K562 (cell line): ENCODE results near the gene HSD11B1. TPM values are rescaled to one million over a fixed set of nuclear protein-coding genes. Genes with fewer than 3 reads are reported as not detected.
A peak's percentile ranks its signal among the peaks of the same experiment; 100 is the strongest.

Experiments
- ATAC-seq: fragments of 200-7000 bp; cut with Tn5 transposase; 3 replicates; pipeline ENCODE4 v1.9.1; 2020; ENCODE audit warnings: moderate library complexity
- BruUV-seq: library from RNA; stranded (reverse); fragments of 400-500 nt; replicated peaks from 2 replicates; lab custom pipeline; 2021; lab: Mats Ljungman, UMichigan
- CTCF ChIA-PET: fragments of 300-600 bp; formaldehyde crosslinking; extraction: SDS; loops from one replicate; lab custom pipeline; 2021; ENCODE audit warnings: low intra/inter-chr PET ratio; lab: Yijun Ruan, JAX
- POLR2A ChIA-PET: fragments of 300-600, 350-650 bp; sonication (Branson Sonifier 250); formaldehyde crosslinking; extraction: SDS; loops from one replicate; lab custom pipeline; 2021; ENCODE audit warnings: antibody characterized with exemption, inconsistent platforms; lab: Yijun Ruan, JAX
- DNase-seq, 4 experiments: peaks; one replicate each; pipeline versions ENCODE4 v3.0.0 to v3.0.0-alpha.2; 2011 to 2018; ENCODE audit warnings: low spot score in 3 of 4, mixed read lengths in 3 of 4; ENCODE audit errors: extremely low read depth in 1 of 4
- FAIRE-seq: peaks from 2 replicates; lab custom pipeline; 2011; peaks lifted over from hg19 to GRCh38; lab: Jason Lieb, UNC
- H2AFZ ChIP-seq: 2 replicates; pipeline ENCODE4 v1.6.0; 2011; ENCODE audit warnings: low read depth, low read length, control low read depth, inconsistent platforms
- H3K27ac ChIP-seq: fragments of 200-600 bp; 3 replicates; pipeline ENCODE4 v1.8.0; 2011; ENCODE audit warnings: low read depth, mild to moderate bottlenecking, control low read depth, inconsistent platforms, low read length, moderate library complexity, mixed read lengths; ENCODE audit errors: extremely low read depth
- H3K27me3 ChIP-seq, 2 experiments: fragments of 300-600 bp in 1 of 2; 2 replicates in 1 of 2; 3 replicates in 1 of 2; pipeline versions ENCODE4 v1.6.0 to v1.8.0; 2011; ENCODE audit warnings: inconsistent platforms in 2 of 2, low read length in 2 of 2, mild to moderate bottlenecking in 1 of 2, mixed read lengths in 1 of 2, moderate library complexity in 1 of 2; ENCODE audit not compliant: control insufficient read depth in 2 of 2, insufficient read depth in 2 of 2
- H3K36me3 ChIP-seq: fragments of 300-600 bp; 3 replicates; pipeline ENCODE4 v1.8.0; 2011; ENCODE audit warnings: mild to moderate bottlenecking, low read length, inconsistent platforms; ENCODE audit not compliant: control insufficient read depth, insufficient read depth
- H3K4me1 ChIP-seq, 2 experiments: fragments of 200-600 bp in 1 of 2; replicated peaks in 1 of 2; 2 replicates in 1 of 2; 3 replicates in 1 of 2; pipeline versions ENCODE4 v1.5.1 to v1.8.0; 2011; ENCODE audit warnings: inconsistent platforms in 2 of 2, low read length in 2 of 2, mild to moderate bottlenecking in 1 of 2, mixed read lengths in 1 of 2, moderate library complexity in 1 of 2; ENCODE audit not compliant: control insufficient read depth in 2 of 2, insufficient read depth in 2 of 2
- H3K4me2 ChIP-seq: 2 replicates; pipeline ENCODE4 v1.6.1; 2011; ENCODE audit warnings: low read length, control low read depth, inconsistent platforms, mixed read lengths; ENCODE audit not compliant: insufficient read depth
- H3K4me3 ChIP-seq: fragments of 200-600 bp; sonication (generic), shearing (Covaris generic); 2 replicates; pipeline ENCODE4 v1.5.1; 2016; ENCODE audit warnings: control low read depth, inconsistent platforms
- H3K79me2 ChIP-seq: fragments of 200-600 bp; 3 replicates; pipeline ENCODE4 v1.8.0; 2011; ENCODE audit warnings: low read length, inconsistent platforms; ENCODE audit not compliant: control insufficient read depth, insufficient read depth
- H3K9ac ChIP-seq, 2 experiments: 2 replicates each; pipeline versions ENCODE4 v1.6.0 to v1.6.1; 2011; ENCODE audit warnings: low read depth in 2 of 2, low read length in 2 of 2, control low read depth in 1 of 2, inconsistent platforms in 1 of 2, mild to moderate bottlenecking in 1 of 2, mixed read lengths in 1 of 2; ENCODE audit not compliant: insufficient read depth in 1 of 2
- H3K9me1 ChIP-seq: one replicate; pipeline ENCODE4 v1.6.0; 2011; ENCODE audit warnings: inconsistent platforms, mild to moderate bottlenecking, low read length, moderate library complexity; ENCODE audit not compliant: control insufficient read depth, insufficient read depth
- H3K9me3 ChIP-seq: replicated peaks from 2 replicates; pipeline ENCODE4 v1.5.1; 2011; ENCODE audit warnings: low read depth, low read length, inconsistent platforms; ENCODE audit not compliant: control insufficient read depth, insufficient read depth
- H4K20me1 ChIP-seq: replicated peaks from 2 replicates; pipeline ENCODE4 v1.6.1; 2011; ENCODE audit warnings: low read length, inconsistent platforms, mixed read lengths; ENCODE audit not compliant: control insufficient read depth, insufficient read depth
- ETS2 ChIP-seq: IDR thresholded peaks from 2 replicates; pipeline ENCODE4 v1.6.1; 2016; ENCODE audit warnings: borderline replicate concordance, missing genetic modification characterization, mild to moderate bottlenecking, moderate library complexity, missing compliant biosample characterization; ENCODE audit not compliant: poor library complexity, severe bottlenecking
- ETV6 ChIP-seq, 3 experiments: fragments of 150-350 bp in 1 of 3; sonication (generic) in 1 of 3; formaldehyde crosslinking in 1 of 3; IDR thresholded peaks; 2 replicates each; pipeline versions ENCODE4 v1.6.1 to v1.8.0; 2014 to 2022; ENCODE audit warnings: borderline replicate concordance in 2 of 3, low read depth in 2 of 3, antibody characterized with exemption in 1 of 3, low read length in 1 of 3, mild to moderate bottlenecking in 1 of 3, missing genetic modification reagents in 1 of 3
- HMGN3 ChIP-seq: IDR thresholded peaks from 2 replicates; pipeline ENCODE4 v1.6.1; 2011; ENCODE audit warnings: borderline replicate concordance, low read depth, mild to moderate bottlenecking, mixed read lengths, low read length; ENCODE audit not compliant: insufficient read length; ENCODE audit errors: extremely low read depth
- SMAD3 ChIP-seq: fragments of 450-650 bp; formaldehyde crosslinking; conservative IDR thresholded peaks from 2 replicates; pipeline ENCODE4 v1.4.0; 2020; ENCODE audit warnings: mild to moderate bottlenecking
- SNIP1 ChIP-seq: fragments of 450-650 bp; IDR thresholded peaks from 2 replicates; pipeline ENCODE4 v1.7.1; 2017; ENCODE audit warnings: low read depth, mild to moderate bottlenecking
- ZC3H8 ChIP-seq: fragments of 450-650 bp; IDR thresholded peaks from 2 replicates; pipeline ENCODE4 v1.6.1; 2017
- ZNF3 ChIP-seq: fragments of 250-450 bp; sonication (Bioruptor Pico); IDR thresholded peaks from 2 replicates; pipeline ENCODE4 v1.5.0; 2021; ENCODE audit warnings: mild to moderate bottlenecking, moderate library complexity
- ZNF436 ChIP-seq: fragments of 250-450, 450-650 bp; sonication (Bioruptor Pico); formaldehyde crosslinking; IDR thresholded peaks from 2 replicates; pipeline ENCODE4 v1.7.0; 2020; ENCODE audit warnings: mild to moderate bottlenecking
- WGBS: fragments of 100-300 bp; shearing (Covaris generic); methylation state at CpG from one replicate; pipeline ENCODE4 v1.1.6; 2016; ENCODE audit warnings: low coverage, mixed read lengths; ENCODE audit not compliant: insufficient coverage; ENCODE audit errors: missing lambda C conversion rate; 5-methylcytosine and 5-hydroxymethylcytosine counted together
- in situ Hi-C: fragments of 300-500 bp; cut with MboI; formaldehyde crosslinking; loops from 4 replicates; pipeline ENCODE4 v1.15.0; 2018; ENCODE audit warnings: inconsistent platforms, mixed read lengths
- intact Hi-C: fragments of 100-400 bp; cut with micrococcal nuclease; formaldehyde crosslinking; loops from 2 replicates; pipeline ENCODE4 v1.14.2; 2022
- polyA plus RNA-seq, 8 experiments: library from polyadenylated mRNA; depleted of rRNA in 4 of 8; stranded (reverse) in 5 of 8; unstranded in 3 of 8; fragments of >200 nt; fragmentation: Nextera tagmentation in 2 of 8; fragmentation: Illumina TruSeq in 1 of 8; extraction: Ambion mirVana in 2 of 8; extraction: Trizol in 1 of 8; gene quantifications; 2 replicates each; pipeline versions ENCODE4 v1.2.1 to v1.2.3, GENCODE V29; 2011 to 2014; ENCODE audit warnings: inconsistent platforms in 1 of 8, missing spikeins in 1 of 8
- total RNA-seq, 7 experiments: library from RNA; depleted of rRNA in 6 of 7; stranded (reverse); fragments of >200 nt in 6 of 7; fragmentation: Illumina TruSeq in 2 of 7; extraction: Trizol in 2 of 7; gene quantifications; 2 replicates each; pipeline versions ENCODE4 v1.2.1 to v1.2.3, GENCODE V29; 2011 to 2021; ENCODE audit warnings: low replicate concordance in 1 of 7
- TF ChIP-seq, protein P1 (sequence below): sonication (generic); formaldehyde crosslinking; IDR thresholded peaks from 2 replicates; pipeline ENCODE4 v1.8.0; 2022; ENCODE audit warnings: mild to moderate bottlenecking, missing genetic modification reagents
- TF ChIP-seq, protein P2 (sequence below): fragments of 450-650 bp; formaldehyde crosslinking; IDR thresholded peaks from 2 replicates; pipeline ENCODE4 v1.4.0; 2020; ENCODE audit warnings: mild to moderate bottlenecking, moderate library complexity
- TF ChIP-seq, protein P3 (sequence below): fragments of 450-650 bp; formaldehyde crosslinking; IDR thresholded peaks from 2 replicates; pipeline ENCODE4 v1.4.0; 2020; ENCODE audit warnings: mild to moderate bottlenecking, mixed read lengths
- TF ChIP-seq, protein P4 (sequence below): fragments of 150-350 bp; IDR thresholded peaks from 2 replicates; pipeline ENCODE4 v1.6.1; 2014; ENCODE audit warnings: low read depth, mild to moderate bottlenecking, low read length, borderline replicate concordance

Gene HSD11B1
- total and polyA plus RNA-seq, 9 of the 15 experiments (the other 6 are each of a cell fraction or from before 2014, with no cell fraction given), result 0.04 to 0.16 TPM; not detected in 7

DNA sequence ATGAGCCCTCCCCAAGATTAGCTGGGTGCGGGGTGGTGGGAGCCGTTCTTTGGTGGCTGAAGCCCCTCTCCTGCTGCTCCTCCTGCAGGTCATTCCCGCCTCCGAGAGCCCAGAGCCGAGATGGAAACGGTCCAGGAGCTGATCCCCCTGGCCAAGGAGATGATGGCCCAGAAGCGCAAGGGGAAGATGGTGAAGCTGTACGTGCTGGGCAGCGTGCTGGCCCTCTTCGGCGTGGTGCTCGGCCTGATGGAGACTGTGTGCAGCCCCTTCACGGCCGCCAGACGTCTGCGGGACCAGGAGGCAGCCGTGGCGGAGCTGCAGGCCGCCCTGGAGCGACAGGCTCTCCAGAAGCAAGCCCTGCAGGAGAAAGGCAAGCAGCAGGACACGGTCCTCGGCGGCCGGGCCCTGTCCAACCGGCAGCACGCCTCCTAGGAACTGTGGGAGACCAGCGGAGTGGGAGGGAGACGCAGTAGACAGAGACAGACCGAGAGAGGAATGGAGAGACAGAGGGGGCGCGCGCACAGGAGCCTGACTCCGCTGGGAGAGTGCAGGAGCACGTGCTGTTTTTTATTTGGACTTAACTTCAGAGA, 29.0 kb upstream of the HSD11B1 start:
- intact Hi-C loops, result loop anchor here (2.0 kb wide), 1 partner anchor 29 kb away; no protein-coding TSS in a partner anchor
- POLR2A ChIA-PET, result interaction anchor here (0.6 to 1.6 kb wide), 14 partner anchors 9 to 277 kb away, joined by 3 to 10 read pairs (median 4); partner anchors contain the start of gene LAMB3
- H3K4me3 ChIP-seq, result peak overlapping the region; percentile 45
- TF ChIP-seq, protein P1, sequence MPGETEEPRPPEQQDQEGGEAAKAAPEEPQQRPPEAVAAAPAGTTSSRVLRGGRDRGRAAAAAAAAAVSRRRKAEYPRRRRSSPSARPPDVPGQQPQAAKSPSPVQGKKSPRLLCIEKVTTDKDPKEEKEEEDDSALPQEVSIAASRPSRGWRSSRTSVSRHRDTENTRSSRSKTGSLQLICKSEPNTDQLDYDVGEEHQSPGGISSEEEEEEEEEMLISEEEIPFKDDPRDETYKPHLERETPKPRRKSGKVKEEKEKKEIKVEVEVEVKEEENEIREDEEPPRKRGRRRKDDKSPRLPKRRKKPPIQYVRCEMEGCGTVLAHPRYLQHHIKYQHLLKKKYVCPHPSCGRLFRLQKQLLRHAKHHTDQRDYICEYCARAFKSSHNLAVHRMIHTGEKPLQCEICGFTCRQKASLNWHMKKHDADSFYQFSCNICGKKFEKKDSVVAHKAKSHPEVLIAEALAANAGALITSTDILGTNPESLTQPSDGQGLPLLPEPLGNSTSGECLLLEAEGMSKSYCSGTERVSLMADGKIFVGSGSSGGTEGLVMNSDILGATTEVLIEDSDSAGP (CRISPR knock-in tag), result 0 out of 2 replicates have a peak, but pooled peaks have one; percentile 40
- TF ChIP-seq, protein P2, sequence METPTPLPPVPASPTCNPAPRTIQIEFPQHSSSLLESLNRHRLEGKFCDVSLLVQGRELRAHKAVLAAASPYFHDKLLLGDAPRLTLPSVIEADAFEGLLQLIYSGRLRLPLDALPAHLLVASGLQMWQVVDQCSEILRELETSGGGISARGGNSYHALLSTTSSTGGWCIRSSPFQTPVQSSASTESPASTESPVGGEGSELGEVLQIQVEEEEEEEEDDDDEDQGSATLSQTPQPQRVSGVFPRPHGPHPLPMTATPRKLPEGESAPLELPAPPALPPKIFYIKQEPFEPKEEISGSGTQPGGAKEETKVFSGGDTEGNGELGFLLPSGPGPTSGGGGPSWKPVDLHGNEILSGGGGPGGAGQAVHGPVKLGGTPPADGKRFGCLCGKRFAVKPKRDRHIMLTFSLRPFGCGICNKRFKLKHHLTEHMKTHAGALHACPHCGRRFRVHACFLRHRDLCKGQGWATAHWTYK, result no peak
- TF ChIP-seq HMGN3 (no peak), ZNF3 (CRISPR knock-in tag) (no peak), SNIP1 (no peak), ZC3H8 (no peak), ETV6 (IDR thresholded peaks at IDR 0.05; ENCODE audit: borderline replicate concordance in 1 of 2, low read depth in 2 of 2, low read length in 1 of 2) (no peak), ETV6 (CRISPR knock-in tag; IDR thresholded peaks at IDR 0.05; ENCODE audit: borderline replicate concordance) (no peak), ZNF436 (no peak), ETS2 (tag) (no peak), SMAD3 (no peak)
- TF ChIP-seq, protein P3, sequence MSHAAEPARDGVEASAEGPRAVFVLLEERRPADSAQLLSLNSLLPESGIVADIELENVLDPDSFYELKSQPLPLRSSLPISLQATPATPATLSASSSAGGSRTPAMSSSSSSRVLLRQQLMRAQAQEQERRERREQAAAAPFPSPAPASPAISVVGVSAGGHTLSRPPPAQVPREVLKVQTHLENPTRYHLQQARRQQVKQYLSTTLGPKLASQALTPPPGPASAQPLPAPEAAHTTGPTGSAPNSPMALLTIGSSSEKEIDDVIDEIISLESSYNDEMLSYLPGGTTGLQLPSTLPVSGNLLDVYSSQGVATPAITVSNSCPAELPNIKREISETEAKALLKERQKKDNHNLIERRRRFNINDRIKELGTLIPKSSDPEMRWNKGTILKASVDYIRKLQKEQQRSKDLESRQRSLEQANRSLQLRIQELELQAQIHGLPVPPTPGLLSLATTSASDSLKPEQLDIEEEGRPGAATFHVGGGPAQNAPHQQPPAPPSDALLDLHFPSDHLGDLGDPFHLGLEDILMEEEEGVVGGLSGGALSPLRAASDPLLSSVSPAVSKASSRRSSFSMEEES (CRISPR knock-in tag), result no peak
- TF ChIP-seq, protein P4, sequence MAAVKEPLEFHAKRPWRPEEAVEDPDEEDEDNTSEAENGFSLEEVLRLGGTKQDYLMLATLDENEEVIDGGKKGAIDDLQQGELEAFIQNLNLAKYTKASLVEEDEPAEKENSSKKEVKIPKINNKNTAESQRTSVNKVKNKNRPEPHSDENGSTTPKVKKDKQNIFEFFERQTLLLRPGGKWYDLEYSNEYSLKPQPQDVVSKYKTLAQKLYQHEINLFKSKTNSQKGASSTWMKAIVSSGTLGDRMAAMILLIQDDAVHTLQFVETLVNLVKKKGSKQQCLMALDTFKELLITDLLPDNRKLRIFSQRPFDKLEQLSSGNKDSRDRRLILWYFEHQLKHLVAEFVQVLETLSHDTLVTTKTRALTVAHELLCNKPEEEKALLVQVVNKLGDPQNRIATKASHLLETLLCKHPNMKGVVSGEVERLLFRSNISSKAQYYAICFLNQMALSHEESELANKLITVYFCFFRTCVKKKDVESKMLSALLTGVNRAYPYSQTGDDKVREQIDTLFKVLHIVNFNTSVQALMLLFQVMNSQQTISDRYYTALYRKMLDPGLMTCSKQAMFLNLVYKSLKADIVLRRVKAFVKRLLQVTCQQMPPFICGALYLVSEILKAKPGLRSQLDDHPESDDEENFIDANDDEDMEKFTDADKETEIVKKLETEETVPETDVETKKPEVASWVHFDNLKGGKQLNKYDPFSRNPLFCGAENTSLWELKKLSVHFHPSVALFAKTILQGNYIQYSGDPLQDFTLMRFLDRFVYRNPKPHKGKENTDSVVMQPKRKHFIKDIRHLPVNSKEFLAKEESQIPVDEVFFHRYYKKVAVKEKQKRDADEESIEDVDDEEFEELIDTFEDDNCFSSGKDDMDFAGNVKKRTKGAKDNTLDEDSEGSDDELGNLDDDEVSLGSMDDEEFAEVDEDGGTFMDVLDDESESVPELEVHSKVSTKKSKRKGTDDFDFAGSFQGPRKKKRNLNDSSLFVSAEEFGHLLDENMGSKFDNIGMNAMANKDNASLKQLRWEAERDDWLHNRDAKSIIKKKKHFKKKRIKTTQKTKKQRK, result no peak

More for the DNA sequence above, 29.0 kb upstream of the HSD11B1 start:
- Histone ChIP-seq H3K9ac (peak overlapping the region; percentile 50 to 87; a peak in 3 of 4 replicates), H3K9me3 (no peaks in the 10 kb centered on the region), H2AFZ (peak overlapping the region; percentile 69), H3K27ac (peak overlapping the region; percentile 11; the same call in 1 of the 3 replicates), H3K4me2 (peak overlapping the region; percentile 79), H4K20me1 (no peaks in the 10 kb centered on the region), H3K9me1 (no peaks in the 10 kb centered on the region), H3K79me2 (no peaks in the 10 kb centered on the region; the same call in 2 of the 3 replicates), H3K36me3 (no peaks in the 10 kb centered on the region), H3K4me1 (peaks cover 12 to 23% of the 10 kb centered on the region in 2 experiments), H3K27me3 (peaks cover 0 to 15% of the 10 kb centered on the region in 2 experiments; a peak in 2 of 5 replicates)
- no peak for FAIRE-seq
- whole genome bisulfite sequencing, result 13% methylated on average over 31 of the region's 34 CpGs
- peak in 1 of 4 experiments; percentile 23 for DNase-seq
- ATAC-seq, result peak; percentile 59
- TSS peak; percentile 89 for BruUV-seq
- CTCF ChIA-PET, result interaction anchor here (0.6 kb wide), 1 partner anchor 67 kb away, joined by 3 read pairs; no protein-coding TSS in a partner anchor
- in situ Hi-C loops, result no loop called here
